Neuronal stem cell (in vitro differentiated cells): ENCODE measurements around the gene FKBP15.
"Not testable (repeated sequence)": the region's sequence is repeated elsewhere in the genome, so short reads cannot be mapped to it uniquely, and the experiment has no call there.

ENCODE experiments used
- DNase-seq: peaks from one replicate; pipeline ENCODE4 v3.0.0-alpha.2; 2013; ENCODE audit warnings: low spot score
- H2AFZ ChIP-seq: one replicate; pipeline ENCODE4 v1.6.1; 2013; ENCODE audit warnings: mild to moderate bottlenecking, low read length, inconsistent platforms
- H2AK5ac ChIP-seq: 2 replicates; pipeline ENCODE4 v1.6.1; 2013; ENCODE audit warnings: low read depth, mild to moderate bottlenecking, inconsistent platforms, low read length, moderate library complexity, mixed read lengths
- H2BK120ac ChIP-seq: 2 replicates; pipeline ENCODE4 v1.6.1; 2013; ENCODE audit warnings: low read depth, mild to moderate bottlenecking, inconsistent platforms, low read length, moderate library complexity, mixed read lengths
- H2BK12ac ChIP-seq: one replicate; pipeline ENCODE4 v1.6.1; 2013; ENCODE audit warnings: low read length, inconsistent platforms
- H2BK15ac ChIP-seq: 2 replicates; pipeline ENCODE4 v1.6.1; 2013; ENCODE audit warnings: mild to moderate bottlenecking, low read length, inconsistent platforms, mixed read lengths
- H2BK5ac ChIP-seq: one replicate; pipeline ENCODE4 v1.6.1; 2013; ENCODE audit warnings: inconsistent platforms, mild to moderate bottlenecking, low read length, moderate library complexity
- H3K14ac ChIP-seq: one replicate; pipeline ENCODE4 v1.6.1; 2013; ENCODE audit warnings: low read length, inconsistent platforms
- H3K18ac ChIP-seq: 2 replicates; pipeline ENCODE4 v1.6.1; 2013; ENCODE audit warnings: low read length, inconsistent platforms
- H3K23ac ChIP-seq: 2 replicates; pipeline ENCODE4 v1.6.1; 2013; ENCODE audit warnings: low read depth, mild to moderate bottlenecking, mixed read lengths, low read length, inconsistent platforms; ENCODE audit not compliant: poor library complexity
- H3K27ac ChIP-seq: replicated peaks from 3 replicates; pipeline ENCODE4 v1.5.1; 2013; ENCODE audit warnings: low read length, inconsistent platforms
- H3K27me3 ChIP-seq, 3 experiments: 2 replicates each; pipeline ENCODE4 v1.6.1; 2013; ENCODE audit warnings: low read length in 3 of 3, mild to moderate bottlenecking in 2 of 3, inconsistent platforms in 1 of 3, low read depth in 1 of 3, mixed read lengths in 1 of 3, moderate library complexity in 1 of 3; ENCODE audit not compliant: control insufficient read depth in 3 of 3, insufficient read depth in 3 of 3
- H3K36me3 ChIP-seq, 2 donors: replicated peaks in 1 of 2; 2 replicates each; pipeline ENCODE4 v1.6.1; 2013; ENCODE audit warnings: low read length in 2 of 2; ENCODE audit not compliant: control insufficient read depth in 2 of 2, insufficient read depth in 2 of 2
- H3K4ac ChIP-seq: 2 replicates; pipeline ENCODE4 v1.6.1; 2013; ENCODE audit warnings: inconsistent platforms, mild to moderate bottlenecking, low read length, moderate library complexity
- H3K4me1 ChIP-seq, 2 donors: 1 replicate in 1 of 2; 2 replicates in 1 of 2; pipeline ENCODE4 v1.6.1; 2013; ENCODE audit warnings: low read length in 2 of 2, low read depth in 1 of 2; ENCODE audit not compliant: control insufficient read depth in 2 of 2, insufficient read depth in 1 of 2
- H3K4me2 ChIP-seq: one replicate; pipeline ENCODE4 v1.6.1; 2013; ENCODE audit warnings: mild to moderate bottlenecking, low read length, inconsistent platforms; ENCODE audit not compliant: insufficient read depth, poor library complexity, severe bottlenecking
- H3K4me3 ChIP-seq, 2 donors: 2 replicates each; pipeline ENCODE4 v1.5.1; 2013; ENCODE audit warnings: low read length in 2 of 2, mild to moderate bottlenecking in 2 of 2, inconsistent platforms in 1 of 2, moderate library complexity in 1 of 2
- H3K79me1 ChIP-seq: one replicate; pipeline ENCODE4 v1.6.1; 2013; ENCODE audit warnings: low read depth, mild to moderate bottlenecking, inconsistent platforms, low read length, moderate library complexity
- H3K9ac ChIP-seq: one replicate; pipeline ENCODE4 v1.6.1; 2013; ENCODE audit warnings: mild to moderate bottlenecking, low read depth, low read length, inconsistent platforms; ENCODE audit not compliant: poor library complexity
- H3K9me3 ChIP-seq, 2 donors: replicated peaks in 1 of 2; 2 replicates each; pipeline versions ENCODE3 to v1.6.1; 2013; ENCODE audit warnings: low read length in 2 of 2, mild to moderate bottlenecking in 2 of 2, inconsistent platforms in 1 of 2, low read depth in 1 of 2, mixed read lengths in 1 of 2, moderate library complexity in 1 of 2; ENCODE audit not compliant: control insufficient read depth in 2 of 2, insufficient read depth in 1 of 2
- H4K8ac ChIP-seq: one replicate; pipeline ENCODE4 v1.6.1; 2013; ENCODE audit warnings: low read depth, mild to moderate bottlenecking, inconsistent platforms, low read length, moderate library complexity
- H4K91ac ChIP-seq: one replicate; pipeline ENCODE4 v1.6.1; 2013; ENCODE audit warnings: low read length, low read depth, mild to moderate bottlenecking, inconsistent platforms; ENCODE audit not compliant: poor library complexity
- WGBS, 2 donors: extraction: QIAGEN DNeasy Blood & Tissue Kit; methylation state at CpG; one replicate each; pipeline ENCODE4 v1.1.7; 2013; ENCODE audit warnings: missing lambda C conversion rate in 2 of 2, mixed read lengths in 1 of 2; ENCODE audit not compliant: insufficient read length in 2 of 2, insufficient replicate concordance in 1 of 2; ENCODE audit errors: extremely low coverage in 2 of 2; 5-methylcytosine and 5-hydroxymethylcytosine counted together

Gene FKBP15

GRCh38 chr9:113255438-113255837, 34.4 kb upstream of the FKBP15 start:
- Histone ChIP-seq H2BK12ac (no peak overlapping the region), H3K4me1 (no peaks in the 10 kb centered on the region), H3K14ac (no peak overlapping the region), H4K91ac (no peak overlapping the region), H3K27me3 (no peaks in the 10 kb centered on the region), H3K23ac (no peak overlapping the region), H3K4ac (no peak overlapping the region), H3K4me3 (no peak overlapping the region), H3K18ac (no peak overlapping the region), H2BK120ac (no peak overlapping the region), H2AK5ac (no peak overlapping the region), H3K9ac (no peak overlapping the region), H2BK15ac (no peak overlapping the region), H3K4me2 (no peak overlapping the region), H3K36me3 (peaks cover 11 to 42% of the 10 kb centered on the region in 2 donors), H4K8ac (no peak overlapping the region), H2AFZ (no peak overlapping the region), H2BK5ac (no peak overlapping the region), H3K27ac (no peak overlapping the region), H3K79me1 (no peaks in the 10 kb centered on the region), H3K9me3 (peaks cover 0 to 2% of the 10 kb centered on the region in 2 donors)
- no peak for DNase-seq
- no CpG with 5 or more reads among the region's 6 CpGs for WGBS, 2 donors

- H4K8ac ChIP-seq, result no peak overlapping the region
These were observed 33.9 kb upstream of the FKBP15 start for GRCh38 chr9:113254991-113255390.

GRCh38 chr9:113250807-113251206, 29.7 kb upstream of the FKBP15 start:
- Histone ChIP-seq H2AK5ac (no peak overlapping the region), H4K91ac (no peak overlapping the region), H3K18ac (no peak overlapping the region)

More at GRCh38 chr9:113254991-113255390, 33.9 kb upstream of the FKBP15 start:
- Histone ChIP-seq H3K4me3 (no peak overlapping the region), H3K14ac (no peak overlapping the region), H2BK12ac (no peak overlapping the region), H3K4me1 (no peaks in the 10 kb centered on the region), H3K23ac (no peak overlapping the region), H2BK5ac (no peak overlapping the region), H3K27me3 (no peaks in the 10 kb centered on the region), H2AK5ac (no peak overlapping the region), H2AFZ (no peak overlapping the region), H3K9me3 (peaks cover 0 to 2% of the 10 kb centered on the region in 2 donors), H3K36me3 (peaks cover 7 to 37% of the 10 kb centered on the region in 2 donors), H3K4me2 (no peak overlapping the region), H3K18ac (no peak overlapping the region), H2BK15ac (no peak overlapping the region), H3K27ac (no peak overlapping the region), H3K9ac (no peak overlapping the region), H3K4ac (no peak overlapping the region), H3K79me1 (no peaks in the 10 kb centered on the region), H4K91ac (no peak overlapping the region), H2BK120ac (no peak overlapping the region)
- no peak for DNase-seq
- no CpG with 5 or more reads among the region's 1 CpG for WGBS, 2 donors

GRCh38 chr9:113249661-113250060, 28.6 kb upstream of the FKBP15 start:
- H3K14ac ChIP-seq, H3K4me3 ChIP-seq, H4K8ac ChIP-seq, H3K27ac ChIP-seq, H3K4ac ChIP-seq, H3K36me3 ChIP-seq, H3K18ac ChIP-seq, H3K23ac ChIP-seq, H3K9ac ChIP-seq, H2BK12ac ChIP-seq, H3K4me2 ChIP-seq, H2BK15ac ChIP-seq, H2BK120ac ChIP-seq, H3K79me1 ChIP-seq, DNase-seq, H2AK5ac ChIP-seq, H4K91ac ChIP-seq, H2BK5ac ChIP-seq, H3K27me3 ChIP-seq, H3K4me1 ChIP-seq, H2AFZ ChIP-seq, H3K9me3 ChIP-seq: not testable (repeated sequence)
- WGBS, 2 donors, result no CpG with 5 or more reads among the region's 2 CpGs

More at GRCh38 chr9:113250807-113251206, 29.7 kb upstream of the FKBP15 start:
- Histone ChIP-seq H3K27ac (no peak overlapping the region), H3K9me3 (peaks cover 2% of the 10 kb centered on the region in 2 donors), H2BK5ac (no peak overlapping the region), H2BK15ac (no peak overlapping the region), H3K23ac (no peak overlapping the region), H2BK120ac (no peak overlapping the region), H3K14ac (no peak overlapping the region), H3K27me3 (no peaks in the 10 kb centered on the region), H3K4ac (no peak overlapping the region), H3K4me2 (no peak overlapping the region), H3K9ac (no peak overlapping the region), H2AFZ (no peak overlapping the region), H3K79me1 (no peaks in the 10 kb centered on the region), H2BK12ac (no peak overlapping the region), H4K8ac (no peak overlapping the region), H3K36me3 (peaks cover 0 to 2% of the 10 kb centered on the region in 2 donors), H3K4me3 (no peak overlapping the region), H3K4me1 (no peaks in the 10 kb centered on the region)
- no peak for DNase-seq
- WGBS, 2 donors, result no CpG with 5 or more reads among the region's 2 CpGs
